Hematopoietic multipotent progenitor cell treated with erythropoietin and hydrocortisone succinate and interleukin-3 and kit ligand, for 4 days (in vitro differentiated cells): ENCODE data around the gene RSL24D1.
"Not testable (repeated sequence)": the region's sequence is repeated elsewhere in the genome, so short reads cannot be mapped to it uniquely, and the experiment has no call there.

ENCODE experiments used
- DNase-seq: peaks from one replicate; pipeline ENCODE4 v3.0.0-alpha.2; 2015

The RSL24D1 gene

DNA sequence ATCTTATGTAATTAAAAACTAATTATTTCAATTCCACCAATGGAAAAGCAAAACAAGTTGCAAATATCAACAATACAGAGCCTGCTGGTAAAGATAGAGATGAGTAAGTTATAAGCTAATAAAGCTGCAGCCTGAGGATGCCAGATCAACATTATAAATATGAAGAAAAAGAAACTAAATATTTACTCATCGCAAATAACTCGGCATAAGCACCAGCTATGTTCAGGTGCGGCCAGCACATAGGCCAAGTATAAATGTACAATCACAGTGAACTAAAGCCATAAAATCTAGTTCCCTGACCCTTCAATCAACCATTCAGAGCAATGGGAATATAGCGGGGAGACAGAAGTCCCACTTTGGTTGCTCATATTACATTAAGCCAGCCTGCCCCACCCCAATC lies 7.7 kb upstream of the RSL24D1 start:
- no peak for DNase-seq

DNA sequence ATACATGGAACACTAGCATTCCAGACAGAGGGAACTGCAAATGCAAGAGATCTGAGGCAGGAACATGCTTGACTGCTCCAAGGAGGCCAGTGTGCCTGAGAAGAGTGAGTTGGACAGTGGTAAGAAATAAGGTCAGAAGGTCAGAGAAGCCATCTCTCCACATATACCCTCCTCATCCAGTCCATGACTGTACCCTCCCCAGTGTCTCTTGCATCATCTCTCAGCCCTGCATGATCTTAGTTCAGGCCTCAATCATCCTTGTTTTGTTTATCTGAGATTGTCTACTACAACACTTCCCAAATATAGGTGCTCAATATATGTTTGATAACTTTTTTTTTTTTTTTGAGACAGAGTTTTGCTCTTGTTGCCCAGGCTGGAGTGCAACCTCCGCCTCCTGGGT lies 5.5 kb upstream of the RSL24D1 start:
- no peak for DNase-seq

DNA sequence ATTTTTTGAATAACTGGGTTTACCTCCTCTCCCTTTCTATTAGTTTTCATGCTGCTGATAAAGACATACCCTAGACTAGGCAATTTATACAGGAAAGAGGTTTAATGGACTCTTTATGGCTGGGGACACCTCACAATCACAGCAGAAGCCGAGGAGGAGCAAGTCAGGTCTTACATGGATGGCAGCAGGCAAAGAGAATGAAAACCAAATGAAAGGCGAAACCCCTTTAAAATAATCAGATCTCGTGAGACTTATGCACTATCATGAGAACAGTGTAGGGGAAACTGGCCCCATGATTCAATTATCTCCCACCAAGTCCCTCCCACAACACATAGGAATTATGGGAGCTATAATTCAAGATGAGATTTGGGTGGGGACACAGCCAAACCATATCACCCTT lies 2.0 kb upstream of the RSL24D1 start:
- no peak for DNase-seq

DNA sequence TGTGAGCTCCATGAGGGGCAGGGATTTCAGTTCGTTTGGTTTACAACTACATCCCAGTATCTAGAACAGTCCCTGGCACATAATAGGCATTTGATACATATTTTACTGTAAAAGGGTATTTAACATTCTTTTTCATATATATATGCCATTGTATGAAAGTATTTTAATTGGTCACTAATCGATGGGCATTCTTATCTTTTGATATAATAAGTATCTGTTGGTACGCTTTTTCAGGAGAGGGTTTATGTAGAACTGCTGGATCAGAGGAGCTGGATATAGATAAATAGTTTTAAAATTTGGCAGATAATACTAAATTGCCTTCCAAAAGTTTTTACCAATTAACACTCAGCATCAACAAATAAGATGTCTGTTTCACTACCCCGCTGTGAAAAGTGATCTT lies 978 bp upstream of the RSL24D1 start:
- DNase-seq, result no peak

DNA sequence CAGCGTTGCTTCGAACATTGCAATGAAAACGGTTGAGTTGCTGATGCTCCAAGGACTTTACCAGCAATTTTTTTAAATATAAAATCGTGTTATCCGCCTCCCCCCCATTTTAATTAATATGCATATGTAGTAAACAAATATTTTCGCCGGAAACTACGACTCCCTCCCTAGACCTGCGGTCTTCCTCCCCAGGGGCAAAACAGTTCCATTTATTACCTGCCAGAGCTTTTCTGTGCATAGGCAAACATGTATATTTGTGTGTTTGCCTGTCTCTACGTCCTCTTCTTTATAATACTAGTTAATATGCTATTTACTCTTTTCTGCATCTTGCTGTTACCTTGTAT lies 593 bp upstream of the RSL24D1 start:
- no peak for DNase-seq

DNA sequence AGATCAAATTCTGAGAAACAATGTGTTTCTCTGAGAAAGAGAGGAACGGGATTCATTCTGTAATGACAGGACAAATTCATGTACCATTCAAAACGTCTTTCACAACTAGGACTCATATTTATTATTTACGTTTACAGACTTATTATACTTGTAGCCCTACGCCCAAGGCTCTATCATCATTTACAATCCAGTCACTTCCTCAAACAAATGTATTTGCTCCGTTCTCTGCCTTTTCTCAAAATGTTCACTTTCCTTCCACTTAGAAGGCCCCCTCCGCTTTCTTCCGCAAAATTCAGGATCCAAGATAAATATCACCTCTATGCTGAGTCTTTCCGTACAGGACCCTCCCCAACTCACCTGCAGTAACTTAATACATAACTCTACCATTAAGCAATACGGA lies 745 bp downstream of the RSL24D1 start:
- peak; percentile 59 for DNase-seq

DNA sequence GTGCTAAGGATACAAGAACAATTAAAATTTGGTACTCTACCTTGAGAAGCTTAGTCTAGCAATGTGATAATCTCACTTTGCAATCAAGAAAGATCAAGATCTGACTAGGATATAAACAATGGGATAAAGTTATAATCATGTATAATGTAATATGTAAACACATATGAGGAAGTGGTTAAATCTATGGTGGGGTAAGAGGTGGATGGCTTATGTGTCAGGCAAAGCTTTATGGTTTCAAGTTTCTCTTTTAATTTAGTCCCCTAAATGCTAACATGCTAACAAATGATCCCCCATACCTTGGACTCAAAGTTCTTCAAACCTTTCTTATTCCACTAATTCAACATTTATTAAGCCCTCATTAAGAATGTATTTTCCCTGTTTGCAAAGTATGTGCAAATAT lies 2.5 kb downstream of the RSL24D1 start:
- DNase-seq, result peak; percentile 45

DNA sequence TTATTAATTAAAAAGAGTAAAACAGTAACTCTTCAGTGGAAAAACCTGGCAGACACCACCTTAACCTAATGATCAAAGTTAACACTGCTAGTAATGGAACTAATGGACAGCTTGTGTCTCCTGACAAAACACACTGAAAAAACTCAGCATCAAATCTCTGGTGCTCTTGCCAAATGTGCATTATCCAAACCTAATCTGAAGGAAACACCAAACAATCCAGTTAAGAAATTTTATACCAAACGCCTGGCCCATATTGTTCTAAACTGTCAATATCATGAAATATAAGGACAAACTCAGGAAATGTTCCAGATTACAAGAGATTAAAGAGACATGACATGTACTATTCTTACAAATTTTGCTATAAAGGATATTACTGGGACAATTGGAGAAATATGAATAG lies 10.4 kb downstream of the RSL24D1 start:
- DNase-seq, result no peak

DNA sequence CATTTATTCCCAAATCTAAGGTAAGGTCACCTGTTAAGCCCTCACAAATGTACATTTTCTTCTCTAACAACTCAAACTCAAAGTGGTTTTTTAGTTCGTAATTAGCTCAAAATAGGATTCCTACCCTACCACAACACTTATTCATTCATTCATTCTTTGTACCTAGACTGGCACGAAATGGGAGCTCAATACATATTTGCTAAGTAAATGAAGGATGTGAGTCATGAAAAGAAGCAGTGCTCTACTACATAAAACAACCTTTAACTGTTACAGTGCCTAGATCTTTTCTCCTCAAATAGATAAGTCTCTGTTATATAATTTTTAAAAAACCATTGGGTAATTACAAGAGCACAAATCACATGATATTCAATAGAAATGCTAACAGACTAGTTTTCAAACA lies 13.1 kb downstream of the RSL24D1 start:
- no peak for DNase-seq

DNA sequence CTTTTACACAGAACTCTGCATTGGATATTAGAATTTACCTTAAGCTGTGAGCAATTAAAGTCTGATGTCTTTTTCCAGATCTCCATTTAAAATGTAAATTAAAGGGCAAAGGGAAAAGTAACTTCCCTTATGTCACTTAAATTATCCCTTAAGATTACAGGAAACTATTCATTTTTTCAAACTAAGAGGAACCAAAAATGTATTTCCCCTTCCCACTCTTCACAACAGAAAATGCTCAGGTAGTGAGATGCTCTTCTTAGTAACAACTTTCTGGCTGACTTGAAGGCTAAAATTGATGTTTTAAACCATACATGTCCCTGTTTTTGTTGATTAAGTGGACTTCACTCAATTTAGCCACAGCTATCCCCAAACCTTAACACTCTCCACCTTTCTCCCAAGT lies 17.6 kb downstream of the RSL24D1 start:
- DNase-seq, result no peak

DNA sequence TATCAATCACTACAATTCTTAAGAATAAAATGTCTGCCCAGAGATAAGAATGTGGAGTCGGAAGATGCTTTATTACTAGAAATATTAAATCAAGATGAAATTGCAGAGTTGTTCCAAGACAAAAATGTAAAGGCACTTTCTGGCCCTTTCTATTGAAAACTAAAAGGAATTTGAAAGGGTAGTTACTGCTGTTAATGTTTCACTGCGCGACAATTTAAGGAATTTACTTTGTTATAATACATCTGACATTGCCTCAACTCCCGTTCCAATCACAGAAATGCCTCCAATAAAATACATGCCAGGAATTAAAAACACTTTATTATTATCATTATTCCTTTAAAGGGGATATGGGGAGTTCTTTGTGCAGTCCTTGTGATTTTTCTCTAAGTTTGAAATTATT lies 26.4 kb downstream of the RSL24D1 start:
- DNase-seq, result no peak

DNA sequence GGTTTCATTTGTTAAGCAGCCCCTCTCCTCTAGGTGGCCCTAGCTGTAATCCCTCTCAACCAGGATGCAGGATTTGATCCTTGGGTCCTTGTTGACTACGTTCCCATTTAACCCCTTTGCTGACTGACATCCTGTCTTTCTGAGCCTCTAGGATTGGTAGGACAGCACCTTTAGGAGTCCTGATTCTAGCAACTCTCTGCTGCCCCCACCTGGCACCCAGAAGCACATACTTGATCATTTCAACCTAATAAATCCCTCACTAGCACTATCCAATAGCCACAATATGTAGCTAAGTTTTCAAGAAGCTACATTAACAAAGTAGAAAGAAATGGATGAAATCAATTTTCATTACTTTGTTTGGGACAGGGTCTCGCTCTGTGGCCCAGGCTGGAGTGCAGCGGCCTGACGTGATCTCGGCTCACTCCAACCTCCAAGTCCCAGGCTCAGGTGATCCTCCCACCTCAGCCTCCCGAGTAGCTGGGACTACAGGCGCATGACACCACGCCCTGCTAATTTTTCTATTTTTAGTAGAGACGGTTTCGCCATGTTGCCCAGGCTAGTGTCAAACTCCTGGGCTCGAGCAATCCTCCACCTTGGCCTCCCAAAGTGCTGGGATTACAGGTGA lies 28.3 kb downstream of the RSL24D1 start:
- peak; percentile 84 for DNase-seq

DNA sequence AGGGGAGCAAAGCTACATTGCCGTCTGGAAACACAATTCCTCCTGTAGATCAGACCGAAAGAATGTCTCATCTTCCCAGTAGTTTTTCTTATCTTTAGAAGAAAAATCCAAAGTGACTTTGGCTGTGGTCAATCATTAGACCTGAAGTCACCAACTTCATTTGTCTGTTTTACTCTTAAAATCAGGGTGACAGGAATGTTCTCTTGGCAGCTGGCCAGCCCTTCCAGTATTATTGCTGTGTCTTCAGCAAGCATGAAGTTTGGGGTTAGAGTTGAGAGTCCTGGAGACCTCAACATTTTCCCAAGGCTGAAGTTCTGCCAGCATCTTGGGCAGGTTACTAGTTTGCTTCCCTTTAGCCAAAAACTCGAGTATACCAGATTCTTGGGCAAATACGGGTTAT lies 32.5 kb downstream of the RSL24D1 start:
- DNase-seq, result no peak

DNA sequence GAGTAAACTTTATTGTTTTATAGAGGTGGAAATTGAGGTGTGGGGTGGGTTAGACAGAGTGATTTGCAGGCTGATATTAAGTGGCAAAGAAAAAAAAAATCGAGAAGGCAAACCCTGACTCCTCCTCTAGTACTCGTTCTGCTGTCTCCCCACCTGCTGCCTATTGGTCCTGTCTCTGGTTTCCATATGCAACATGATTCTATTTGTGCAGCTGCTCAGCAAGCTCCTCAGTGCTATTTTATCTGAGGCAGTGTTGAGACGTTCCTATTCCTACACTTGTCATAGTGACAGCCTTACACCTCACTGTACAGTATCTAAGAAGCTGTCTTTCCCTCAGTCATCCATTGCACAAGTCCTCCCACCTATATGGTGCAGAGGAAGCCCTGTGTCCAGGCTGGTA lies 45.1 kb downstream of the RSL24D1 start:
- no peak for DNase-seq

DNA sequence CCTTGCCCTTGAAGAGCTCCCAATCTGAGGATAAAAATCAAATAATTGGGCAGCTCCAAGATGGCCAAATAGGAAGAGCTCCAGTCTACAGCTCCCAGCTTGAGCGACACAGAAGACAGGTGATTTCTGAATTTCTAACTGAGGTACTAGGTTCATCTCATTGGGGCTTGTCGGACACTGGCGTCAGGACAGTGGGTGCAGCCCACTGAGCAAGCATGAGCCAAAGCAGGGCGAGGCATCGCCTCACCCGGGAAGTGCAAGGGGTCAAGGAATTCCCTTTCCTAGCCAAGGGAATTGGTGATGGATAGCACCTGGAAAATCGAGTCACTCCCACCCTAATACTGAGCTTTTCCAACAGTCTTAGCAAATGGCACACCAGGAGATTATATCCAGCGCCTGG lies 53.6 kb downstream of the RSL24D1 start:
- not testable (repeated sequence) for DNase-seq

DNA sequence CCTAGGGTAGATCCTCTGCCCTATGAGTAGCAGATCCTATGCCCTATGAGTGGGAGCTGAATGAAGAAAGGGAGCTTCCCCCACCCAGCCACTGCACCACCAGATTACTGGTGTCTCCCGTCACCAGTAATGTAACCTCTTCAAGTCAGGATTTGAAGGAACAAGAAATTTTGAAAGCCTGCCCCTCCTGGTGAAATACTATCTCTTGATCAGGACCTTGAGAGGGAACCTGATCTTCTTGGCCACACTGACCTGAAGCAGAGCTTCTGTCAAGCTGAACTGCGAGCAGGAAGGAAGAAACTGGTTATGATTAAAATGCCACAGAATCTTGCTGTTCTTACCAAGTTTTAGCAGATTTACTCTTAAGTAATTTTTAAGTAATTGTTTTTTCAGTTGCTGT lies 62.8 kb downstream of the RSL24D1 start:
- DNase-seq, result no peak

DNA sequence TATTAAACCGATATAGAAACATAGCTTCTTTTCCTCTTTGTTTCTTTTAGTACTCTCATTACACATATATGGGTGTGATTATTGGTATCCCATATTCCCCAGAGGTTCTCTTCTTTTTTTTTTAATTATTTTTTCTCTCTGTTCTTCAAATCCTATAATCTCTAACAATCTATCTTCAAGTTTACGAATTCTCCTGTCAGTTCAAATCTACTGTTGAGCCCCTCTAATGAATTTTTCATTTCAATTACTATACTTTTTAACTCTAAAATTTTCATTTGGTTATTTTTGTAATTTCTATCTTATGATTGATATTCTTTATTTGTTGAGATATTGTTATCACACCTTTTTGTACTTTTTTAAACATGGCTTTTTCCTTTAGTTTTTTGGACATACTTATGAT lies 64.1 kb downstream of the RSL24D1 start:
- no peak for DNase-seq
